T-helper 2 cell treated with Interferon-gamma antibody and Interleukin-4, amounts not matched to agents 100 ng/mL and 5 ng/mL, for 36 hours (primary cell): ENCODE data around the gene DCST1. TPM values are rescaled to one million over a fixed set of nuclear protein-coding genes. Genes with fewer than 3 reads are reported as not detected.

Experiments
- intact Hi-C: fragments of 100-400 bp; cut with micrococcal nuclease; formaldehyde crosslinking; loops from one replicate; pipeline ENCODE4 v1.15.1; 2023
- total RNA-seq: library from RNA; stranded (reverse); gene quantifications from 2 replicates; pipeline ENCODE4 v1.2.3, GENCODE V29; 2022

DCST1 gene
- total RNA-seq, 1 donor from 2014 or later = not detected

- intact Hi-C loops = no loop called here
Observed at GRCh38 chr1:155030899-155031298, 2.7 kb upstream of the DCST1 start.

GRCh38 chr1:155032886-155033285, 738 bp upstream of the DCST1 start:
- intact Hi-C loops = no loop called here

- intact Hi-C loops = no loop called here
Observed at GRCh38 chr1:155034318-155035208, 939 bp downstream of the DCST1 start.

- intact Hi-C loops = no loop called here
Observed at GRCh38 chr1:155035936-155036335, 2.3 kb downstream of the DCST1 start.

GRCh38 chr1:155037043-155037442, 3.4 kb downstream of the DCST1 start:
- intact Hi-C loops = no loop called here

- intact Hi-C loops = no loop called here
Observed at GRCh38 chr1:155037851-155038441, 4.3 kb downstream of the DCST1 start.

- intact Hi-C loops = no loop called here
Observed at GRCh38 chr1:155038602-155039307, 5.1 kb downstream of the DCST1 start.

- intact Hi-C loops = no loop called here
Observed at GRCh38 chr1:155039308-155039669, 5.7 kb downstream of the DCST1 start.

GRCh38 chr1:155040358-155041093, 6.9 kb downstream of the DCST1 start:
- intact Hi-C loops = no loop called here

GRCh38 chr1:155042789-155043188, 9.2 kb downstream of the DCST1 start:
- intact Hi-C loops = no loop called here

GRCh38 chr1:155043301-155043702, 9.7 kb downstream of the DCST1 start:
- intact Hi-C loops = no loop called here

GRCh38 chr1:155043793-155044192, 10.2 kb downstream of the DCST1 start:
- intact Hi-C loops = no loop called here

GRCh38 chr1:155044365-155044764, 10.7 kb downstream of the DCST1 start:
- intact Hi-C loops = no loop called here

GRCh38 chr1:155044812-155045657, 11.4 kb downstream of the DCST1 start:
- intact Hi-C loops = loop anchor here (1.0 kb wide), 2 partner anchors 16 to 39 kb away; no protein-coding TSS in a partner anchor

GRCh38 chr1:155048449-155049334, 15.1 kb downstream of the DCST1 start:
- intact Hi-C loops = no loop called here

- intact Hi-C loops = loop anchor here (2.0 kb wide), 2 partner anchors 51 to 75 kb away; partner anchors contain the start of gene CKS1B
Observed at GRCh38 chr1:155049651-155050559, 16.3 kb downstream of the DCST1 start.

GRCh38 chr1:155050560-155051341, 17.1 kb downstream of the DCST1 start, which contains the start of gene ADAM15:
ADAM15 (plus strand) TSS chr1:155051316; CDS start chr1:155051387, 71 bp downstream.
- intact Hi-C loops = loop anchor here (2.0 kb wide), 2 partner anchors 52 to 76 kb away; partner anchors contain the start of gene CKS1B
